HG03196 (cell line): ENCODE measurements around the gene NANOG.
"Not testable (repeated sequence)": the region's sequence is repeated elsewhere in the genome, so short reads cannot be mapped to it uniquely, and the experiment has no call there.

Experiments used
- ATAC-seq: cut with Tn5 transposase; IDR thresholded peaks from one replicate; pipeline ENCODE4 v1.9.1; 2021; ENCODE audit not compliant: unreplicated experiment

NANOG gene

DNA sequence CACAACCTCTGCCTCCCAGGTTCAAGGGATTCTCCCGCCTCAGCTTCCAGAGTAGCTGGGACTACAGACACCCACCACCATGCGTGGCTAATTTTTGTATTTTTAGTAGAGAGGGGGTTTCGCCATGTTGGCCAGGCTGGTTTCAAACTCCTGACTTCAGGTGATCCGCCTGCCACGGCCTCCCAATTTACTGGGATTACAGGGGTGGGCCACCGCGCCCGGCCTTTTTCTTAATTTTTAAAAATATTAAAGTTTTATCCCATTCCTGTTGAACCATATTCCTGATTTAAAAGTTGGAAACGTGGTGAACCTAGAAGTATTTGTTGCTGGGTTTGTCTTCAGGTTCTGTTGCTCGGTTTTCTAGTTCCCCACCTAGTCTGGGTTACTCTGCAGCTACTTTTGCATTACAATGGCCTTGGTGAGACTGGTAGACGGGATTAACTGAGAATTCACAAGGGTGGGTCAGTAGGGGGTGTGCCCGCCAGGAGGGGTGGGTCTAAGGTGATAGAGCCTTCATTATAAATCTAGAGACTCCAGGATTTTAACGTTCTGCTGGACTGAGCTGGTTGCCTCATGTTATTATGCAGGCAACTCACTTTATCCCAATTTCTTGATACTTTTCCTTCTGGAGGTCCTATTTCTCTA is at the start of gene NANOG:
Gene NANOG, plus strand, starts transcription at position 519 of the 645 bp plus-strand sequence. CDS start 213 bp downstream, outside the sequence.
- not testable (repeated sequence) for ATAC-seq

DNA sequence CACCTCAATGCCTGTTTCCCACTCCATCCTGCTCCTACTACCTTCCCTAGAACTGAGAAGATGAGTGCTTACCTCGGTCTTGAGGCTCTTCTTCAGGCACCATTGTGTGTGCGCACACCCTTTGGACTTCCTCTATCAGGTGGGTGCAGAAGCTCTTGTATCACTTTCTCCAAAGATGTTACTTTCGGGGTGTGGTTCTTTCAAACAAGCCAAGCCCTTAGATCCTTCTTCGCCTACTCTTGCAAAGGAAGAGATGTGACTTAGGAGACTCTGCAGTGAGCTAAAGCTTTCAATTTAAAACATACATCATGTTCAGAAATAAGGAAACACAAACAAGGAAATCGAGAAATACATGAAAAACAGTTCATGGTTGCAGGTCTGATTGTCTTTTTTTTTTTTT is 42.0 kb upstream of the NANOG start, which contains the start of gene CLEC4C:
Gene CLEC4C, minus strand, starts transcription at position 130 of the 400 bp plus-strand sequence. Its CDS starts 27 bp downstream, at position 103.
- ATAC-seq: no peak

DNA sequence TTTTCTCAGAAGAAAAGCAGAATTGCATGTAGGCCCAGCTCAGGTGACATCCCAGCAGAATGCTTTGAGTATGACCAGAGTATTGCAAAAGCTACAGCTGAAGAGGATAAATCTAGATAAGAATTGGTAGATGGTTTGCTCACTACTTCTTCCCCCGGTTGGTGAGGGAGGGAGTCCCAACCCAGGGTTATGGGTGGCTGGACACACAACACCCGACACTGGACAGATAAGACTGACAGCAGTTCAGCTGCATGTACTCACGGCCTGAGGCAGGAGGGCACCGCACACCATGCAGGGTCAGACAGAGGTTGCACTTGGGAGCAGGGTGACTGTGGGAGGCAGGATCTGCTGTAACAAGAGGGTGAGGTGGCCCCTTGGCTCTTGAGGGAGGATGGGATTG is 40.4 kb upstream of the NANOG start:
- ATAC-seq: no peak

DNA sequence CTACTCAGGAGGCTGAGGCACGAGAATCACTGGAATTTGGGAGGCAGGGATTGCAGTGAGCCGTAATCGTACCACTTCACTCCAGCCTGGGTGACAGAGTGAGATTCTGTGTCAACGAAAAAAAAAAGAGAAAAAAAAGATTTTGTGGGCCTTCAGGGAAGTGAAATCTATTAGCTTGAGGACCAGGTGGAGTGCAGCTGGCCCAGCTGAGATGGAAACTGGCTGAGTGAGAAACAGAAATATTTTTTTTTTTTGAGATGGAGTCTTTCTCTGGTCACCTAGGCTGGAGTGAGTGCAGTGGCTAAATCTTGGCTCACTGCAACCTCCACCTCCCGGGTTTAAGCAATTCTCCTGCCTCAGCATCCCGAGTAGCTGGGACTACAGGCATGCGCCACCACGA is 39.8 kb upstream of the NANOG start:
- ATAC-seq: no peak

DNA sequence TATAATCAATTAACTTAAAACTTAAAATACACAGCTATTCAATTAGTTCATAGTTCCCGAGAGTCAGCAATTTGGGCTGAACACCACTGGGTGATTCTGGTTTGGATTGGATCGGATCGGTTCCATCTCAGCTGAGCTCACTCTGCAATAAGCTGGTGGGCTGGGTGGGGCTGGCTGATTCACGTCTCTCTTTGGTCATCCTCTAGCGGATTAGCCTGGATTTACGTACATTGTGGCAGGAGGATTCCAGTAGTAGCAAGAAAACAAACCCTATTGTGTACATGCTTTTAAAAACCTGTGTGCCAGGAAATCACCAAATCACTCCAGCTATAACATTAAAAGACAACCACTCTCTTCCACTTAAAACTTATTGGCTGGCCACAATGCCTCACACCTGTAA is 38.9 kb upstream of the NANOG start:
- no peak for ATAC-seq

DNA sequence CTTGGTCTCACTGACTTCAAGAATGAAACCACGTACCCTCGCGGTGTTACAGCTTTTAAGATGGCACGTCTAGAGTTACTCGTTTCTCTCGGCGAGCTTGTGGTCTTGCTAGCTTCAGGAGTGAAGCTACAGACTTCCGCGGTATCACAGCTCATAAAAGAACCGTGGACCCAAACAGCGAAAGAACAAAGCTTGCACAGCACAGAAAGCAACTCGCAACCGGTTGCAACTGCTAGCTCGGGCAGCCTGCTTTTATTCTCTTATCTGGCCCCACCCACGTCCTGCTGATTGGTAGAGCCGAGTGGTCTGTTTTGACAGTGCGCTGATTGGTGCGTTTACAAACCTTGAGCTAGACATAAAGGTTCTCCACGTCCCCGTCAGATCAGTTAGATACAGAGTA is 37.8 kb upstream of the NANOG start:
- no peak for ATAC-seq

DNA sequence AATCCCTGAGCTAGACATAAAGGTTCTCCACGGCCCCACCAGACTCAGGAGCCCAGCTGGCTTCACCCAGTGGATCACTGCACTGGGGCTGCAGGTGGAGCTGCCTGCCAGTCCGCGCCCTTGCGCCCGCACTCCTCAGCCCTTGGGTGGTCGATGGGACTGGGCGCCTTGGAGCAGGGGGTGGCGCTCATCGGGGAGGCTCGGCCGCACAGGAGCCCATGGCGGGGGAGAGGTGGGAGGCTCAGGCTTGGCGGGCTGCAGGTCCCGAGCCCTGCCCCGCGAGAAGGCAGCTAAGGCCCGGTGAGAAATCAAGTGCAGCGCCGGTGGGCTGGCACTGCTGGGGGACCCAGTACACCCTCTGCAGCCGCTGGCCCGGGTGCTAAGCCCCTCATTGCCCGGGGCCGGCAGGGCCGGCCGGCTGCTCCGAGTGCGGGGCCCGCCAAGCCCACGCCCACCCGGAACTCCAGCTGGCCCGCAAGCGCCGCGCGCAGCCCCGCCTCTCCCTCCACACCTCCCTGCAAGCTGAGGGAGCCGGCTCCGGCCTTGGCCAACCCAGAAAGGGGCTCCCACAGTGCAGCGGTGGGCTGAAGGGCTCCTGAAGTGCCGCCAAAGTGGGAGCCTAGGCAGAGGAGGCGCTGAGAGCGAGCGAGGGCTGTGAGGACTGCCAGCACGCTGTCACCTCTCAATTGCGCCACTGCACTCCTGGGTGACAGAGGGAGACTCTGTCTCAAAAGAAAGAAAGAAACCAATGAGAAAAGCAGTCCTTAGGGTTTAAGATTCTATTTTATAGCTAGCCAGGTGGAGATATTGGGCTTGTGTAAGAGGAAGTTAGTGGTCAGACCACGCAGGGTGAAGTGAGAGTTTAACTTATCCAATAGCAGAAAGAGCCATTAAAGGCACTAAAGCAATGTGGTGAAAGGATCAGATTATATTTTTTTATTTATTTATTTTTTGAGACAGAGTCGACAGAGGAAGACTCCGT is 37.0 kb upstream of the NANOG start:
- not testable (repeated sequence) for ATAC-seq

DNA sequence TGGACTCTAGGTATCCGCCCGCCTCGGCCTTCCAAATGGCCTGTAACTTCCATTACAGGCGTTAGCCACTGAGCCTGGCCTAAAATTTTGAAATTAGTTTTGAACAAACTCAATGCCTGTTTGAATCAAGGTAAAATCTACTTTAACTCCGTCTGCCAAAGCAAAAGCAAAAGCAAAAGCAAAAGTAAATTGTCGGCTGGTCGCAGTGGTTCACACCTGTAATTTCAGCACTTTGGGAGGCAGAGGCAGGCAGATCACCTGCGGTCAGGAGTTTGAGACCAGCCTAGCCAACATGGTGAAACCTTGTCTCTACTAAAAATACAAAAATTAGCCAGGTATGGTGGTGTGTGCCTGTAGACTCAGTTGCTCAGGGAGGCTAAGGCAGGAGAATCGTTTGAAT is 33.5 kb upstream of the NANOG start:
- ATAC-seq: not testable (repeated sequence)

DNA sequence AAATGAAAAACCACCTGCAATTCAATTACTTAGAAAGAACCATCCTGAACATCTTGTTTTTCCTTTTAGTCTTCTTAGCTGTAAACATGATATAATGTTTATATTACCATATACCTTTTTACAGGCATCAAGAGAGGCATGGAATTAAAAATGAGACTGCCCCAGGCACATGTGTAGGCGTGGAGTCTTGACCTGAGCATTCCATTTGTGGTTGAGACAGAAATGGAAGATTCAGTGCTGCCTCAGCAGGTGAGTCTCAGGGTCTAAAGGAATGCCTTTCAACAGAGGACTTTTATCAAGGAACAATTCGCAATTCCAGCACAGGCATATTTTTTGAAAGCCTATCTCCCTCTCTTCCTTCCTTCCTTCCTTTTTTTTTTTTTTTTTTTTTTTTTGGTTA is 32.2 kb upstream of the NANOG start:
- ATAC-seq: no peak

DNA sequence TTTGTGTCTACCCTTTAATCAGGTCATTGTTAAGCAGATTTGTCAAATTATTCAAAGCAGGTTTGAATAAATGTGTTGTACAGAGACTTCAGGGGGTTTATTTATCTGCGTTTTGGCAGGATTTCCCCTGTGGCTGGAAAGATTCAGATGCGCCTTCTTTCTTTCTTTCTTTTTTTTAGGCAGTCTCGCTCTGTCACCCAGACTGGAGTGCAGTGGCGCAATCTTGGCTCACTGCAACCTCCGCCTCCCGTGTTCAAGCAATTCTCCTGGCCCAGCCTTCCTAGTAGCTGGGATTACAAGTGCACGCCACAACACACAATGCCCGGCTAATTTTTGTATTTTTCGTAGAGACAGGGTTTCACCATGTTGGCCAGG is 30.4 kb upstream of the NANOG start:
- ATAC-seq: no peak

DNA sequence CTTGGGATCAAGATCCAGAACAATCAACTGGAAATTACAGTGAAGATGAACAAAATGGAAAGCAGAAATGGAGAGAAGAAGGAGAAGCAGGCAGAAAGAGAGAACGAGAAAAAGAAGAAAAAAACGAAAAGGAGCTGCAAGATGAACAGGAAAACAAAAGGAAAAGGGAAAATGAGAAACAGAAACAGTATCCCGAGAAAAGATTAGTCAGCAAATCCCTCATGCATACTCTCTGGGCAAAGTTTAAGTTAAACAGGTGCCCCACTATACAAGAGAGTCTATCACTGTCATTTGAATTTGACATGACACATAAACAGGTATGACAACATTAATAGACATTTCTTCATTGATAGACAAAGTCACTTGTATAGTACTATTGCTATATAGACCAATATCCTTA is 19.2 kb upstream of the NANOG start:
- ATAC-seq: no peak

DNA sequence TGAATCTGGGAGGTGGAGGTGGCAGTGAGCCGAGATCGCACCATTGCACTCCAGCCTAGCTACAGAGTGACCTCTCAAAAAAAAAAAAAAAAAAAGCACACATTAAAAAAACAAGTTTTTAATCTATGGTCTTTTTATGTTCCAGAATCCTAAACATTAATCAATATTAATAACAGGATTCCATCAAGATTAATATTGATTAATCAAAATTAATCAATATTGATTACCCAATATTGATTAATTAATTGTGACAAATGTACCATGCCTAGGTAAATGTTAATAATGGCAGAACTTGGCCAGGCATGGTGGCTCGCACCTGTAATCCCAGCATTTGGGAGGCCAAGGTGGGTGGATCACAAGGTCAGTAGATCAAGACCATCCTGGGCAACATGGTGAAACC is 7.9 kb upstream of the NANOG start:
- ATAC-seq: no peak

DNA sequence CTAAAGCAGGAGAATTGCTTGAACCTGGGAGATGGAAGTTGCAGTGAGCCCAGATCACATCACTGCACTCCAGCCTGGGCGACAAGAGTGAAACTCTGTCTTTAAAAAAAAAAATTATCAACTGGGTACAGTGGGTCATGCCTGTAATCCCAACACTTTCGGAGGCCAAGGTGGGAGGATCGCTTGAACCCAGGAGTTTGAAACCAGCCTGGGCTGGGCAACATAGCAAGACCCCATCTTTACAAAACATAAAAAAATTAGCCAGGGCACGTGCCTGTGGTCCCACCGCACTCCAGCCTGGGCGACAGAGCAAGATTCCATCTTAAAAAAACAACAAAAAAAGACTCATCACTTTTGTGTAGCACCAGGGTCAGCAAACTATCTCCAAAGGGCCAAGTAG is 7.1 kb upstream of the NANOG start:
- ATAC-seq: no peak

DNA sequence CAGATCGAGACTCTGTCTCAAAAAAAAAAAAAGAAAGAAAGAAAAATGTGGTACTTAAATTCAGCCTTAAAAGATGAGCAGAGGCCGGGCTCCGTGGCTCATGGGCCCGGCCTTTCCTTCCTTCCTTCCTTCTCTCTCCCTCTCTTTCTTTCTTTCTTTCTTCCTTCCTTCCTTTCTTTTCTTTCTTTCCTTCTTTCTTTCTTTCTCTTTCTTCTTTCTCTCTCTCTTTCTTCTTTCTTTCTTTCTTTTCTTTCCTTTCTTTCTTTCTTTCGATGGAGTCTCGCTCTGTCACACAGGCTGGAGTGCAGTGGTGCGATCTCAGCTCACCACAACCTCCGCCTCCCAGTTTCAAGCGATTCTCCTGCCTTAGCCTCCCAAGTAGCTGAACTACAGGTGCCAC is 5.8 kb upstream of the NANOG start:
- not testable (repeated sequence) for ATAC-seq

DNA sequence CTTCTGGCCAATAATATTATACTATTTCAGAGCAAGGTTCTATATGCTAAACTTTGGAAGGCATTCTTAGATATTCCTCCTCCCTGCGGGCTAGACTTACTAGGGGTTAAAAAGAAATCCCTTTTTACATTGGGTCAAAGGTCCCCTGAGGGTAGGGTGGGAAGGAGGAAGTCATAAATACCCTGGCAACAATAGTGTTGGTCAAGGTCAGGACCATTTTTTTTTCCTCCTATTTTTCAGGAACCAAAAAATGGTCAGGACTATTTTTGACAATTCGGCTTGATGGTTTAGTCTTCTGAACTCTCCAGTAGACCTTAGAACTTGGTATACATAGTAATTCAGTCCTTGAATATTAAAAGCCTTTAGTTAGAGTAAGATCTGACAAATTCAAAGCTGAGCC is 4.5 kb upstream of the NANOG start:
- ATAC-seq: no peak

DNA sequence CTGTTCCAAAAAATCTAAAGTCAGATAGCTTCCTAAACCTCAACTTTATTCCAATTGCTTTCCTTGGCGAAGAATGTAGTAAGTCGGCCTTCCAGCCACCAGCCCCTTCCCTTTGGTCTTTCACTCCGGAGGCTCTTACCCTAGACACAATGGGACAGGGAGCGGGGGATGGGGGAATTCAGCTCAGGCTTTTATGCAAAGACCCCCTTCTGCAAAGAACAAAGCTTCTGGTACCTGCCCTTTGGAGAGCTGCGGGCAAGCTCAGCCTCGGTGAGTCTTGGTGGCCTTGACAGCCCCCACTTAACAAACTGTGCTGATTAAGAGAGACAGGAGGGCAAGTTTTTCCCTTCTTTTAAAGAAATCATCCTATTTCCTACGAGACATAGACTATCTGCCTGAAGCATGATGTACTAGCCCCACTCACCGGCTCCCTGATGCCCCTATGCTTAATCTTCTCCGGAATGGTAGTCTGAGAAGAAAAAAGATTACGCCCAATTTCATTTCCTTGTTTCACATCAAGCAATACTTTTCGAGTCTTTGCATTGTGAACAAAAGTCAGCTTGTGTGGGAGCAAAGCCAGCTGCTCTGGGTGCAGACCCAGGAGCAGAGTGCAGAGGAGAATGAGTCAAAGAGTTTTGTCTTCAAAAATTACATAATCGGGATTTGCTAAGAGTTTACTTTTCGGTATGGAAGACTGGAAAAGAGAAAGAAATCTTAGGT is 1.5 kb upstream of the NANOG start:
- no peak for ATAC-seq

DNA sequence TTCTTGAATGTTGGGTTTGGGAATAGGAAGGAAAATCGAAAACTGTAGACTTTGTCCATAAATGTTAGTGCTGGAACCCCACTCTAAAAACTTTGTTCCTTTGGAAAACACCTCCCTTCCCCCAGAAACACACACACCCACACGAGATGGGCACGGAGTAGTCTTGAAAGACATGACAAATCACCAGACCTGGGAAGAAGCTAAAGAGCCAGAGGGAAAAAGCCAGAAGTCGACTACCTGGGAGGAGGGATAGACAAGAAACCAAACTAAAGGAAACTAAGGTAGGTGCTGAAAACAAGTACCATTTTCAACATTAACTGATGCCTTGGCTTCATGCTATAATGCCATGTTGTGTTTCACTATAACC is 925 bp upstream of the NANOG start:
- no peak for ATAC-seq

DNA sequence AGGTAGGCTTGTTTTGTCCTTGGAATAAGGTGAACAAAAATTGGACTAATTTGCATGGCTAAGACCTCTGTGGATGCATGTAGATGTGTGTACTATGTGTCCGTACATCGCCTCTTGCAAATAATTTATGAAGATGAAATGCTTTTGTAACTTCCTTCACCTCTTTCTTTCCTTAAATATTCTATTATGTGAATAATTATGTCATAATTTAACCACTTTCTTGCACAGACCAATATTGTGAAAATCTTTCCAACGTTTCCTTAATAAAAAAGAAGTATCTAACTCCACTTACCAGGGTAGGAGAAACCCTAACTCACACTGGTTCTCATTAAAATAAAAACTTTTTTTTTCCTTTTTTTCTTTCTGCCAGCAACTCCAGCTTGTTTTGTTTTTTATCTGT is 4.0 kb downstream of the NANOG start:
- no peak for ATAC-seq

DNA sequence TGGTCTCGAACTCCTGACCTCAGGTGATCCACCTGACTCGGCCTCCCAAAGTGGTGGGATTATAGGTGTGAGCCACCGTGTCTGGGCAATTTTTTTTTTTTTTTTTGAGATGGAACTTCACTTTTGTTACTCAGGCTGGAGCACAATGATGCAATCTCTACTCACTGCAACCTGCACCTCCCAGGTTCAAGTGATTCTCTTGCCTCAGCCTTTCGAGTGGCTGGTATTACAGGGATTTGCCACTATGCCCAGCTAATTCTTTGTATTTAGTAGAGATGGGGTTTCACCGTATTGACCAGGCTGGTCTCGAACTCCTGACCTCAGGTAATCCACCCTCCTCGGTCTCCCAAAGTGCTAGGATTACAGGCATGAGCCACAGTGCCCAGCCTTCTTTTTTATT is 8.1 kb downstream of the NANOG start:
- ATAC-seq: not testable (repeated sequence)

DNA sequence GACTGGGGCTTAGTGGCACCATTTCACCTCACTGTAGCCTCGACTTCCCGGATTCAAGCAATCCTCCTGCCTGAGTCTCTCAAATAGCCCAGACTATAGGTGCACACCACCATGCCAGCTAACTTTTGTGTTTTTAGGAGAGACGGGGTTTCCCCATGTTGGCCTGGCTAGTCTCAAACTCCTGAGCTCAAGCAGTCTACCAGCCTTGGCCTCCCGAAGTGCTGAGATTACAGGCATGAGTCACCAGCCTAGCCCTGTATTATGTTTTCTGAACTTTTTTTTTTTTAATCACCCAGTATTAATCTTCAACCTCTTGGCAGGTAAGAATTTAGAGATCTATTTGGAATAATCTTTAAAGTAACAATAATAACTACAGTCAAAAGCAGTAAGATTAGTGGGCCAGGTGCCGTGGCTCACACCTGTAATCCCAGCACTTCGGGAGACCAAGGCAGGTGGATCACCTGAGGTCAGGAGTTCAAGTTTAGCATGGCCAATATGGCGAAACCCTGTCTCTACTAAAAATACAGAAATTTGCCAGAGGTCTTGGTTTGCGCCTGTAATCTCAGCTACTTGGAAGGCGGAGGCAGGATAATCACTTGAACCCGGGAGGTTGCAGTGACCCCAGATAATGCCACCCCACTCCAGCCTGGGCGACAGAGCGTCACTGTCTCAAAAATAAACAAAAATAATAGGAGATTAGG is 8.6 kb downstream of the NANOG start:
- no peak for ATAC-seq

DNA sequence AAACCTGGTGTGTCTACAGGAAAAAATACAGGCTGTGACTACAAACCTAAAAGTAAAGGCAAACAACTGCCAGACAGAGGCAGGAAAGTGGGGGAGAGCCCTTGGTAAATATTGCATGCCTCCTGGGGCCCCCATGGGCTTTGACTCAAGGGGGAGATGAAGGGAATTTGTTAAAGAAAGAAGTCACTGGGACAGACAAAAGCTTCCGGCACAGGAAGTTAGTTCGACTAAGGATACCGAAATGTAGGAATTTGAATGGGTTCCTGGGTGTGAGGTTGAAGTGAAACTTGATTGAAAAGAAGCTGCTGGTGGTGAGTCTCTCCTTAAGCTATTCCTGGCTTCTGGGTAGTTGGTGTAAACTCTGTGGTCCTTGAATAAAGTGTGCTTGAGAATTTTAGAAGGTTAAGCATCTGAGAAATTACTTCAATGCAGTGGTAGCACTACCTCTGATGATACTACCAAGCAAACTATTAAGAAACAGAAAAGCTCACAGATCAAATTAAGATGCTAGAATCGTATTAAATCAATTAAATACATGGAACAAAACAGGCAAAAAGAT is 9.6 kb downstream of the NANOG start:
- ATAC-seq: not testable (repeated sequence)
